Activated CD8-positive, alpha-beta T cell treated with anti-CD3 and anti-CD28 coated beads for 36 hours (primary cell): ENCODE measurements around the gene PPFIBP2. TPM values are rescaled to one million over a fixed set of nuclear protein-coding genes. Genes with fewer than 3 reads are reported as not detected.

Experiments
- ATAC-seq: fragments of 200-7000 bp; cut with Tn5 transposase; one replicate; pipeline ENCODE4 v1.10.0; 2021; ENCODE audit warnings: mild to moderate bottlenecking, moderate library complexity
- CTCF ChIA-PET: fragments of 350-600 bp; sonication (Branson Sonifier 250); formaldehyde crosslinking; loops from one replicate; lab custom pipeline; 2021; ENCODE audit warnings: antibody characterized with exemption; lab: Charles Lee
- POLR2A ChIA-PET: fragments of 350-600 bp; sonication (Branson Sonifier 250); formaldehyde crosslinking; loops from one replicate; lab custom pipeline; 2021; ENCODE audit warnings: antibody characterized with exemption; lab: Charles Lee
- DNase-seq: peaks from one replicate; pipeline ENCODE4 v3.0.0-alpha.2; 2020
- H3K27ac Mint-ChIP-seq: one replicate; pipeline ENCODE4 v1.8.0; 2021; ENCODE audit warnings: mild to moderate bottlenecking, mixed read lengths
- H3K27me3 Mint-ChIP-seq: one replicate; pipeline ENCODE4 v1.8.0; 2021; ENCODE audit warnings: mixed read lengths
- H3K36me3 Mint-ChIP-seq: one replicate; pipeline ENCODE4 v1.8.0; 2021; ENCODE audit warnings: low read depth, mixed read lengths
- H3K4me1 Mint-ChIP-seq: one replicate; pipeline ENCODE4 v1.8.0; 2021; ENCODE audit warnings: low read depth, mixed read lengths
- H3K4me3 Mint-ChIP-seq: one replicate; pipeline ENCODE4 v1.8.0; 2021; ENCODE audit warnings: mild to moderate bottlenecking, moderate library complexity, mixed read lengths
- H3K9me3 Mint-ChIP-seq: one replicate; pipeline ENCODE4 v1.8.0; 2021; ENCODE audit warnings: mixed read lengths
- CTCF ChIP-seq: fragments of 200-600 bp; IDR thresholded peaks from one replicate; pipeline ENCODE4 v1.8.0; 2022; ENCODE audit warnings: antibody characterized with exemption, mild to moderate bottlenecking
- intact Hi-C: fragments of 100-400 bp; cut with micrococcal nuclease; formaldehyde crosslinking; loops from one replicate; pipeline ENCODE4 v1.10.0; 2022
- total RNA-seq, 2 experiments: library from RNA; stranded (reverse); gene quantifications; one replicate each; pipeline ENCODE4 v1.2.3, GENCODE V29; 2021

Gene PPFIBP2
- total RNA-seq, 2 experiments from 2014 or later = 13.3 to 14.2 TPM

GRCh38 chr11:7612661-7613393 is 99.0 kb downstream of the PPFIBP2 start:
- no peak for TF ChIP-seq CTCF
- DNase-seq (no peak), ATAC-seq (no peak)
- ChIA-PET CTCF (no interaction called here), POLR2A (no interaction called here)
- no peak overlapping the region for H3K27ac Mint-ChIP-seq
- no peaks in the 10 kb centered on the region for H3K27me3 Mint-ChIP-seq
- intact Hi-C loops = no loop called here
- H3K4me1 Mint-ChIP-seq = no peaks in the 10 kb centered on the region
- H3K36me3 Mint-ChIP-seq = no peaks in the 10 kb centered on the region
- H3K9me3 Mint-ChIP-seq = no peaks in the 10 kb centered on the region
- no peak overlapping the region for H3K4me3 Mint-ChIP-seq

GRCh38 chr11:7613394-7613720 is 99.6 kb downstream of the PPFIBP2 start:
- H3K9me3 Mint-ChIP-seq = no peaks in the 10 kb centered on the region
- POLR2A ChIA-PET = no interaction called here
- intact Hi-C loops = no loop called here
- H3K27ac Mint-ChIP-seq = no peak overlapping the region
- no peak overlapping the region for H3K4me3 Mint-ChIP-seq
- no peak for DNase-seq
- CTCF ChIA-PET = no interaction called here
- no peaks in the 10 kb centered on the region for H3K27me3 Mint-ChIP-seq
- H3K4me1 Mint-ChIP-seq = no peaks in the 10 kb centered on the region
- ATAC-seq = no peak
- TF ChIP-seq CTCF = no peak
- no peaks in the 10 kb centered on the region for H3K36me3 Mint-ChIP-seq

GRCh38 chr11:7614656-7615055 is 100.9 kb downstream of the PPFIBP2 start:
- Mint-ChIP-seq H3K36me3 (no peaks in the 10 kb centered on the region), H3K9me3 (no peaks in the 10 kb centered on the region), H3K4me1 (no peaks in the 10 kb centered on the region), H3K4me3 (no peak overlapping the region), H3K27me3 (no peaks in the 10 kb centered on the region), H3K27ac (no peak overlapping the region)
- DNase-seq = no peak
- intact Hi-C loops = no loop called here
- CTCF ChIA-PET = interaction anchor here (0.8 kb wide), 1 partner anchor 102 kb away, joined by 3 read pairs; no protein-coding TSS in a partner anchor
- no peak for ATAC-seq
- POLR2A ChIA-PET = no interaction called here
- no peak for TF ChIP-seq CTCF

- Mint-ChIP-seq H3K4me3 (no peak overlapping the region), H3K36me3 (no peaks in the 10 kb centered on the region), H3K4me1 (no peaks in the 10 kb centered on the region), H3K27me3 (no peaks in the 10 kb centered on the region), H3K27ac (no peak overlapping the region), H3K9me3 (no peaks in the 10 kb centered on the region)
- DNase-seq (no peak), ATAC-seq (no peak)
- TF ChIP-seq CTCF = no peak
- POLR2A ChIA-PET = no interaction called here
- intact Hi-C loops = no loop called here
- CTCF ChIA-PET = no interaction called here
These were observed 103.2 kb downstream of the PPFIBP2 start for GRCh38 chr11:7617032-7617431.

GRCh38 chr11:7619322-7619721 is 105.5 kb downstream of the PPFIBP2 start:
- Mint-ChIP-seq H3K36me3 (no peaks in the 10 kb centered on the region), H3K4me3 (no peak overlapping the region), H3K4me1 (no peaks in the 10 kb centered on the region), H3K27me3 (no peaks in the 10 kb centered on the region), H3K27ac (no peak overlapping the region), H3K9me3 (no peaks in the 10 kb centered on the region)
- CTCF ChIA-PET = no interaction called here
- POLR2A ChIA-PET = no interaction called here
- TF ChIP-seq CTCF = no peak
- DNase-seq (no peak), ATAC-seq (no peak)
- intact Hi-C loops = no loop called here
